ENCODE data around the gene ATPAF1. TPM values are rescaled to one million over a fixed set of nuclear protein-coding genes. Genes with fewer than 3 reads are reported as not detected.

Gene ATPAF1
- polyA plus RNA-seq, 2 of the 4 experiments (the other 2 are of a cell fraction): 28.9 to 63.7 TPM

DNA sequence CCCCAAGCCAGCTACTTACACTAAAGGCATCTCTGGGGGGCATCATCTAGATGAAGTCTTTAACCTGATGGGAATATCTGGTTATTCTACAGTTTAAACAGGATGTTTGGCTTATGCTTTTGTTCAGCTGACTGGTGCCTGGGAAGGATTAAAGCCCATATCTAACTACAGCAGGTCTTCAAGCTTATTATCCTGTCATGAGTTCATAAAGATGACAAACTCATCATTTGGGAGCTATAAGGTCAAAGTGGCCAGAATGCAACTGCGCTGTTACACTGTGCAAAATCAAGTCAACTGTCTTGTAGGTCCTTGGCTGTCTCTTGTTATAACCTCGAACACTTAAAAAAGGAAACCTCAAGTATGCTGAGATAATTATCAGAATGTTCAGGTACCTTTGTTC lies 33.0 kb downstream of the ATPAF1 start:
- 92% methylated on average over 2 of the region's 2 CpGs for WGBS (ENCODE audit: missing lambda C conversion rate)
- TF ChIP-seq CBX2 (IDR thresholded peaks at IDR 0.05; ENCODE audit: borderline replicate concordance, low read depth) (no peak), CHD4 (IDR thresholded peaks at IDR 0.05; ENCODE audit: borderline replicate concordance) (no peak), EHF (CRISPR knock-in tag; IDR thresholded peaks at IDR 0.05) (no peak), SMC3 (IDR thresholded peaks at IDR 0.05) (no peak), FOXS1 (CRISPR knock-in tag; IDR thresholded peaks at IDR 0.05) (no peak)
- TF ChIP-seq, protein P1, sequence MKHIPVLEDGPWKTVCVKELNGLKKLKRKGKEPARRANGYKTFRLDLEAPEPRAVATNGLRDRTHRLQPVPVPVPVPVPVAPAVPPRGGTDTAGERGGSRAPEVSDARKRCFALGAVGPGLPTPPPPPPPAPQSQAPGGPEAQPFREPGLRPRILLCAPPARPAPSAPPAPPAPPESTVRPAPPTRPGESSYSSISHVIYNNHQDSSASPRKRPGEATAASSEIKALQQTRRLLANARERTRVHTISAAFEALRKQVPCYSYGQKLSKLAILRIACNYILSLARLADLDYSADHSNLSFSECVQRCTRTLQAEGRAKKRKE (CRISPR knock-in tag; IDR thresholded peaks at IDR 0.05; ENCODE audit: low read depth): no peak
- no peak overlapping the region for H3K4me3 ChIP-seq
- ATAC-seq (no peak), FAIRE-seq (no peak), DNase-seq (ENCODE audit: low read depth in 1 of 2, low spot score in 1 of 2) (no peak)
- no peak overlapping the region for H3K4me2 ChIP-seq
- ChIA-PET CTCF (interaction anchor here (1.4 to 1.6 kb wide), 2 partner anchors 13 to 22 kb away, joined by 3 to 4 read pairs; no protein-coding TSS in a partner anchor), POLR2A (no interaction called here)
- H3K9me3 ChIP-seq: no peaks in the 10 kb centered on the region
- peaks cover 16% of the 10 kb centered on the region; the same call in 2 of the 3 replicates for H3K4me1 ChIP-seq
- H3K27ac ChIP-seq: no peak overlapping the region

DNA sequence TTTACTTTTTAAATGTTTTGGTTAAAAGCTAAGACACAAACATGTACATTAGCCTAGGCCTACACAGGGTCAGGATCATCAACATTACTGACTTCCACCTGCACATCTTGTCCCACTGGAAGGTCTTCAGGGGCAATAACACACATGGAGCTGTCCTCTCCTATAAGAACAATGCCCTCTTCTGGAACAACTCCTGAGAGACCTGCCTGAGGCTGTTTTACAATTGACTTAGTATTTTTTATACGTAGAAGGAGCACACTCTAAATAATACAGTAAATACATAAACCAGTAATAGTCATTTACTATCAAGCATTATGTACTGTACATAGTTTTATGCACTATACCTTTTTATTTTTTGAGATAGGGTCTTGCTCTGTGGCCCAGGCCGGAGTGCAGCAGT lies 37.4 kb downstream of the ATPAF1 start:
- POLR2A ChIA-PET: no interaction called here
- CTCF ChIA-PET: no interaction called here
- no peak for ATAC-seq

DNA sequence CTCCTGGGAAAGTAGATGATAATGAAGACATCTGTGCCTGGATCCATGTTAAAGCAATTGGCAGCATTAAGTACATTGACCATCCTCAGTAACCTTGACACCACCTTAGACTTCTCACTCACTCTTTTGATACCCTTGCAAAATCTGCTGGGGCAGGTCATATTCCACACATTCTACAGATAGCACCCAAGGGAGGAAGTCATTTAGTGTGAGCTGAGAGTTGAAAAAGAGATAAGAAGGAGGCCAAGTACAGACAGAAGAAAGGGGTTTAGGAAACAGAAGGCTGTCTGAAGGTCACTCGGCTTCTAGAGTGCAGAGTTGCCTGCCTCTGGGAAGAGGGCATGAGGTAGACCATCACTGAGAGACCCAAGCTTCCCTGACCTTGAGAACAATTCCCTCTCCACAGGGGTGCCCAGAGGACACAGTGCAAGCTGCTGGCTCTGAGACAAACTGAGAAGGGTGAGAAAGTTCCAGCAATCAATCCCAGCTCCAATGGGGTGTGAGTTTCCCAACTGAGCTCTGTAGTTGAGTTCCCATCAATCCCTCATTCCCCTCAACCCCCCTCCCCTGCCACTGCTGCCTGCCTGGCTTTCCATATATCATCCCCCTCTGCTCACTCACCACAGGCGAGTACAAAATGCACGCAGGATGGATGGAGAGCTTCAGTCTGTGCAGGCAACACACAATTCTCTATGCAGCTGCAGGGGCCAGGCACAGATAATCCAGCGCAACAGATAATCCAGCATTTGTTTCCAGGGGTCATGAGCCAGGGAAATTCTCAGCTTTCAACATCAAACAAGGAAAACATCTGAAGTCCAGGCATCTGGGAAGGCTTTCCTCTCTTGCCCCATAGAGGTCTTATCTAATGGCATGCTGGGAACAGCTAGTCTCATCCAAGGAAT lies 44.2 kb downstream of the ATPAF1 start:
- Histone ChIP-seq H3K4me3 (no peak overlapping the region), H3K4me1 (no peaks in the 10 kb centered on the region), H3K9me3 (no peaks in the 10 kb centered on the region), H3K27ac (no peak overlapping the region), H3K4me2 (no peak overlapping the region)
- WGBS (ENCODE audit: missing lambda C conversion rate): 69% methylated on average over 4 of the region's 4 CpGs
- ATAC-seq (no peak), FAIRE-seq (no peak), DNase-seq (ENCODE audit: low read depth in 1 of 2, low spot score in 1 of 2) (no peak)
- ChIA-PET POLR2A (no interaction called here), CTCF (interaction anchor here (0.6 to 4.6 kb wide), 6 partner anchors 11 to 123 kb away, joined by 3 to 35 read pairs (median 4); no protein-coding TSS in a partner anchor)
- TF ChIP-seq, protein P2, sequence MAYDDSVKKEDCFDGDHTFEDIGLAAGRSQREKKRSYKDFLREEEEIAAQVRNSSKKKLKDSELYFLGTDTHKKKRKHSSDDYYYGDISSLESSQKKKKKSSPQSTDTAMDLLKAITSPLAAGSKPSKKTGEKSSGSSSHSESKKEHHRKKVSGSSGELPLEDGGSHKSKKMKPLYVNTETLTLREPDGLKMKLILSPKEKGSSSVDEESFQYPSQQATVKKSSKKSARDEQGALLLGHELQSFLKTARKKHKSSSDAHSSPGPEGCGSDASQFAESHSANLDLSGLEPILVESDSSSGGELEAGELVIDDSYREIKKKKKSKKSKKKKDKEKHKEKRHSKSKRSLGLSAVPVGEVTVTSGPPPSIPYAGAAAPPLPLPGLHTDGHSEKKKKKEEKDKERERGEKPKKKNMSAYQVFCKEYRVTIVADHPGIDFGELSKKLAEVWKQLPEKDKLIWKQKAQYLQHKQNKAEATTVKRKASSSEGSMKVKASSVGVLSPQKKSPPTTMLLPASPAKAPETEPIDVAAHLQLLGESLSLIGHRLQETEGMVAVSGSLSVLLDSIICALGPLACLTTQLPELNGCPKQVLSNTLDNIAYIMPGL (CRISPR knock-in tag; IDR thresholded peaks at IDR 0.05; ENCODE audit: borderline replicate concordance): no peak
- TF ChIP-seq HEYL (CRISPR knock-in tag; IDR thresholded peaks at IDR 0.05) (no peak), HDAC2 (IDR thresholded peaks at IDR 0.05) (no peak), FOSB (CRISPR knock-in tag; IDR thresholded peaks at IDR 0.05) (no peak), ESRRA (IDR thresholded peaks at IDR 0.05; ENCODE audit: borderline replicate concordance, low read length) (no peak), CEBPB (IDR thresholded peaks at IDR 0.05) (no peak)

More for the DNA sequence above, 37.4 kb downstream of the ATPAF1 start:
- 81% methylated on average over 2 of the region's 2 CpGs for WGBS (ENCODE audit: missing lambda C conversion rate)
- Histone ChIP-seq H3K27ac (no peak overlapping the region), H3K4me3 (no peak overlapping the region), H3K4me2 (no peak overlapping the region), H3K4me1 (no peaks in the 10 kb centered on the region), H3K9me3 (no peaks in the 10 kb centered on the region)
- no peak for DNase-seq (ENCODE audit: low read depth in 1 of 2, low spot score in 1 of 2)
- TF ChIP-seq NPAS2 (CRISPR knock-in tag; IDR thresholded peaks at IDR 0.05; ENCODE audit: borderline replicate concordance): no peak
- no peak for TF ChIP-seq RCOR1 (IDR thresholded peaks at IDR 0.05; ENCODE audit: low read depth, low read length)
- TF ChIP-seq POLR2AphosphoS2 (conservative IDR thresholded peaks at IDR 0.05; ENCODE audit: low read length): no peak
- TF ChIP-seq EHF (CRISPR knock-in tag; IDR thresholded peaks at IDR 0.05): no peak
- no peak for FAIRE-seq

DNA sequence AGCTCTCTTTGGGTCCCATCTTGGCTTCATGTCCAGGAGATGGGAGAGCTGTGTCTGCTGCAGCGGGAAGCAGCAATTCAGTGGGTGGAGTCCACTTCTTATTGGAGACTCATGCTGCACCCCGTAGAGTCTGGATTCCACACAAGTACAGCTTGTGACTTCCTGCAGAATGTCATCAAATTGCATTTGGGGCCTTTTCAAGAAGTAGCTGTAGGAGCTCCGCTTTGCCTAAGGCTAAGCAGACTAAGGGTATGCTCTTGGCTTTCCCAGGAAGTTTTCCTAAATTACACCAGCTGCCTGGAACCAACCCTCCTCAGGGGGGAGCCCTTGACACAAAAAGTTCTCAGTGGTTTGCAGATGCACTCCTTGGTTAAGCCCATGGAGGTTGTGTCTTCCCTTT lies 45.8 kb downstream of the ATPAF1 start:
- CTCF ChIA-PET: interaction anchor here (1.0 to 4.6 kb wide), 5 partner anchors 14 to 104 kb away, joined by 3 to 35 read pairs (median 5); no protein-coding TSS in a partner anchor
- DNase-seq (ENCODE audit: low read depth in 1 of 2, low spot score in 1 of 2) (peak; percentile 43 to 44), FAIRE-seq (no peak), ATAC-seq (peak; percentile 74 to 88; a peak in 5 of 6 replicates)
- Histone ChIP-seq H3K4me3 (no peak overlapping the region), H3K4me2 (no peak overlapping the region), H3K9me3 (no peaks in the 10 kb centered on the region), H3K4me1 (no peaks in the 10 kb centered on the region), H3K27ac (no peak overlapping the region)
- POLR2A ChIA-PET: no interaction called here
- WGBS (ENCODE audit: missing lambda C conversion rate): 51% methylated on average over 3 of the region's 3 CpGs
- no peak for TF ChIP-seq RFX5 (IDR thresholded peaks at IDR 0.05)
- TF ChIP-seq, protein P3, sequence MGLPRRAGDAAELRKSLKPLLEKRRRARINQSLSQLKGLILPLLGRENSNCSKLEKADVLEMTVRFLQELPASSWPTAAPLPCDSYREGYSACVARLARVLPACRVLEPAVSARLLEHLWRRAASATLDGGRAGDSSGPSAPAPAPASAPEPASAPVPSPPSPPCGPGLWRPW (IDR thresholded peaks at IDR 0.05): no peak
- TF ChIP-seq MYC (IDR thresholded peaks at IDR 0.05; ENCODE audit: borderline replicate concordance, low read length): no peak
- TF ChIP-seq, protein P4, sequence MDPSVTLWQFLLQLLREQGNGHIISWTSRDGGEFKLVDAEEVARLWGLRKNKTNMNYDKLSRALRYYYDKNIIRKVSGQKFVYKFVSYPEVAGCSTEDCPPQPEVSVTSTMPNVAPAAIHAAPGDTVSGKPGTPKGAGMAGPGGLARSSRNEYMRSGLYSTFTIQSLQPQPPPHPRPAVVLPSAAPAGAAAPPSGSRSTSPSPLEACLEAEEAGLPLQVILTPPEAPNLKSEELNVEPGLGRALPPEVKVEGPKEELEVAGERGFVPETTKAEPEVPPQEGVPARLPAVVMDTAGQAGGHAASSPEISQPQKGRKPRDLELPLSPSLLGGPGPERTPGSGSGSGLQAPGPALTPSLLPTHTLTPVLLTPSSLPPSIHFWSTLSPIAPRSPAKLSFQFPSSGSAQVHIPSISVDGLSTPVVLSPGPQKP (IDR thresholded peaks at IDR 0.05; ENCODE audit: low read depth, low read length): no peak
- no peak for TF ChIP-seq JUN (IDR thresholded peaks at IDR 0.05)
- TF ChIP-seq, protein P5, sequence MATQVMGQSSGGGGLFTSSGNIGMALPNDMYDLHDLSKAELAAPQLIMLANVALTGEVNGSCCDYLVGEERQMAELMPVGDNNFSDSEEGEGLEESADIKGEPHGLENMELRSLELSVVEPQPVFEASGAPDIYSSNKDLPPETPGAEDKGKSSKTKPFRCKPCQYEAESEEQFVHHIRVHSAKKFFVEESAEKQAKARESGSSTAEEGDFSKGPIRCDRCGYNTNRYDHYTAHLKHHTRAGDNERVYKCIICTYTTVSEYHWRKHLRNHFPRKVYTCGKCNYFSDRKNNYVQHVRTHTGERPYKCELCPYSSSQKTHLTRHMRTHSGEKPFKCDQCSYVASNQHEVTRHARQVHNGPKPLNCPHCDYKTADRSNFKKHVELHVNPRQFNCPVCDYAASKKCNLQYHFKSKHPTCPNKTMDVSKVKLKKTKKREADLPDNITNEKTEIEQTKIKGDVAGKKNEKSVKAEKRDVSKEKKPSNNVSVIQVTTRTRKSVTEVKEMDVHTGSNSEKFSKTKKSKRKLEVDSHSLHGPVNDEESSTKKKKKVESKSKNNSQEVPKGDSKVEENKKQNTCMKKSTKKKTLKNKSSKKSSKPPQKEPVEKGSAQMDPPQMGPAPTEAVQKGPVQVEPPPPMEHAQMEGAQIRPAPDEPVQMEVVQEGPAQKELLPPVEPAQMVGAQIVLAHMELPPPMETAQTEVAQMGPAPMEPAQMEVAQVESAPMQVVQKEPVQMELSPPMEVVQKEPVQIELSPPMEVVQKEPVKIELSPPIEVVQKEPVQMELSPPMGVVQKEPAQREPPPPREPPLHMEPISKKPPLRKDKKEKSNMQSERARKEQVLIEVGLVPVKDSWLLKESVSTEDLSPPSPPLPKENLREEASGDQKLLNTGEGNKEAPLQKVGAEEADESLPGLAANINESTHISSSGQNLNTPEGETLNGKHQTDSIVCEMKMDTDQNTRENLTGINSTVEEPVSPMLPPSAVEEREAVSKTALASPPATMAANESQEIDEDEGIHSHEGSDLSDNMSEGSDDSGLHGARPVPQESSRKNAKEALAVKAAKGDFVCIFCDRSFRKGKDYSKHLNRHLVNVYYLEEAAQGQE (IDR thresholded peaks at IDR 0.05): no peak
- TF ChIP-seq BHLHE40 (IDR thresholded peaks at IDR 0.05; ENCODE audit: low read depth, low read length): no peak
